Omental fat pad (tissue), 4 donors: ENCODE data around the gene FBLN2. TPM values are rescaled to one million over a fixed set of nuclear protein-coding genes. Genes with fewer than 3 reads are reported as not detected.
"Not testable (repeated sequence)": the region's sequence is repeated elsewhere in the genome, so short reads cannot be mapped to it uniquely, and the experiment has no call there.

Experiments
- ATAC-seq: fragments of 150-250 bp; one replicate; pipeline ENCODE4 v1.9.1; 2016; ENCODE audit warnings: mild to moderate bottlenecking, moderate library complexity; ENCODE audit not compliant: low FRiP score
- DNase-seq: peaks from one replicate; pipeline ENCODE4 v3.0.0-alpha.2; 2019; ENCODE audit warnings: low spot score
- CTCF ChIP-seq, 3 donors: fragments of 450-650 bp; IDR thresholded peaks; one replicate each; pipeline ENCODE4 v1.5.1; 2016 to 2017; ENCODE audit warnings: antibody characterized with exemption in 3 of 3, mild to moderate bottlenecking in 3 of 3, moderate library complexity in 2 of 3
- total RNA-seq, 4 donors: library from RNA; depleted of rRNA; stranded (reverse); fragments of >200 nt; gene quantifications; one replicate each; pipeline ENCODE4 v1.1.0, GENCODE V29; 2016

The FBLN2 gene
- total RNA-seq, 4 donors from 2014 or later = 156 to 568 (median 187) TPM

DNA sequence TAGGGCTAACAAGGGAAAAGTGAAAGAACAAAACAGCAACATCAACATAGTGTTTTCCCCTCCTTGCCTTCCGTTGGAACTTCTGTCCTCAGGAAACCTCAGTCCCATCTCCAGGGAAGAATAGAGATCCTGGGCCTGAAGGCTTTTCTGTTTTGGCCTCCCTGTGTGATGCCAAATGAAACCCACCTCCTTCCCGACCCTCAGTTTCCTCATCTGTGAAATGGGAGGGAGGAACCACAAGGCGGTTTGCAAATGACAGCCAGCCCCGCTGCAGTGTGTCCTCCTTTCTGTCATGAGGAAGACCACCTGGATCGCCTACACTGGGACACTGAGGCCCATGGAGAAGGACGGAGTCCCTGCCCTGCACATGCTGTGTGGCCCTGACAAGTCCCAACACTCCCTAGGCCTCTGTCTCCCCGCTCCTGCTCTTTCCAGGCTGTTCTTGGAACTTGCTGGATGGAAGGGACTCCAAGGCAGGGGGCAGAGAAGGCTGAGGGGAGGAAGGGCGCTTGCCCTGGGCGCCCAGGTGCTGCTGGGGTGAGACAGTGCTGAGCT lies 28.5 kb upstream of the FBLN2 start:
- ATAC-seq (no peak), DNase-seq (no peak)
- TF ChIP-seq CTCF (IDR thresholded peaks at IDR 0.05) = no peak

- ATAC-seq (no peak), DNase-seq (no peak)
- no peak for TF ChIP-seq CTCF (IDR thresholded peaks at IDR 0.05)
Observed at GRCh38 chr3:13521309-13521708, 27.6 kb upstream of the FBLN2 start.

DNA sequence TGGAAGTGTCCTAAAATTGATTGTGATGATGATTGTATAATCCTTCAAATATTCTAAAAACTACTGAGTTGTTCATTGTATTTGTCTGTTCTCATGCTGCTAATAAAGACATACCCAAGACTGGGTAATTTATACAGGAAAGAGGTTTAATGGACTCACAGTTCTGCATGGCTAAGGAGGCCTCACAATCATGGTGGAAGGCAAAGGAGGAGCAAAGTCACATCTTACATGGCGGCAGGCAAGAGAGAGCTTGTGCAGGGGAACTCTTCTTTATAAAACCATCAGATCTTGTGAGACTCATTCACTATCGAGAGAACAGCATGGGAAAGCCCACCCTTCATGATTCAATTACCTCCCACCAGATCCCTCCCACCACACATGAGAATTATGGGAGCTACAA lies 27.2 kb upstream of the FBLN2 start:
- DNase-seq, ATAC-seq: not testable (repeated sequence)

GRCh38 chr3:13522236-13522635 lies 26.7 kb upstream of the FBLN2 start:
- TF ChIP-seq CTCF (IDR thresholded peaks at IDR 0.05) = no peak
- ATAC-seq (no peak), DNase-seq (no peak)

- TF ChIP-seq CTCF (IDR thresholded peaks at IDR 0.05) = no peak
- ATAC-seq = no peak
- no peak for DNase-seq
Observed at GRCh38 chr3:13524979-13525669, 23.8 kb upstream of the FBLN2 start.

DNA sequence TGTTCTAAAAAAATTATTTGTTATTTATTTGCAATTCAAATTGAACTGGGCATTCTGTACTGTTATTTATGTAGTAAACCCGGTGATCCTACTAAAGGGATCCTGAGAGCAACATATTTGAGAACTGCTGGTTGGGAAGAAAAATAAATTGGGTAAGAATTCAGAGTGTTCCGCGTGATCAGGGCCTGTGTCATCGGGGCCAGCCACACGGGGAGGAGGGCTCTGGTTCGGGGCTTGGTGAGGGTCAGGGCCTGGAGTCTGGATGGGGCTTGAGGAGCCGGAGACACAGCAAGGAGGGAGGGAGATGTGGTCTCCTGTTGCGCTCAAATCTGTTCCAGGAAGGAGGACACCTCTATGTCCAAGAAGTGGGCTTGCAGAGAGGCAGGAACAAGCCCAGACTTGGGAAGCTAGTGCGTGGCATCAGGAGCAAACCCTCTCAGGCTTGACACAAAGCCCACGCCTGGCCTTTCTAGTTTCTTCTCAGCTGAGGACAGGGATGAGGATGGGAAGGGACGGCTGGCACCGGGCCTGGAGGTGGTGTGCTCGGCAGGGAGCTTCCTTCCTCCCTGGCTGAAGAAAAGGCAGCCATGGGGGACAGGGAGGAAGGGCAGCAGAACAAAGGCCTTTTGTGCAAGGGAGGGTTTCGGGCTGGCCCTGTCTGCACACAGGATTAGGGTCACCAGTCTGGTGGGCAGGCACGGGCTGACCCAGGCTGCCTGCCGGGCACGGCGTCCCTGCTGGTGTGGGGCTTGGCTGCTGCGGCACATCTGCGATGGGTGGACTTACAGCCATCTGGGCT lies 22.9 kb upstream of the FBLN2 start:
- no peak for ATAC-seq
- no peak for TF ChIP-seq CTCF (IDR thresholded peaks at IDR 0.05)
- DNase-seq = no peak

- DNase-seq (no peak), ATAC-seq (no peak)
- TF ChIP-seq CTCF (IDR thresholded peaks at IDR 0.05) = no peak
Observed at GRCh38 chr3:13526626-13526949, 22.3 kb upstream of the FBLN2 start.
